Astrocyte of the spinal cord (primary cell): ENCODE results near the gene MMP15.

Experiments
- DNase-seq: peaks from one replicate; pipeline ENCODE4 v3.0.0; 2011; ENCODE audit warnings: low read depth, low spot score
- H3K4me3 ChIP-seq: 2 replicates; pipeline ENCODE4 v1.5.1; 2011; ENCODE audit warnings: low read depth, mild to moderate bottlenecking, low read length, moderate library complexity
- in situ Hi-C: cut with HindIII; loops from 2 replicates; pipeline ENCODE4 v1.10.0; 2017; ENCODE audit warnings: low sequenced_read_pairs
- TF ChIP-seq, protein P1 (sequence below): IDR thresholded peaks from 2 replicates; pipeline ENCODE4 v1.5.1; 2012; ENCODE audit warnings: low read depth, mild to moderate bottlenecking, low read length, inconsistent platforms

The MMP15 gene

DNA sequence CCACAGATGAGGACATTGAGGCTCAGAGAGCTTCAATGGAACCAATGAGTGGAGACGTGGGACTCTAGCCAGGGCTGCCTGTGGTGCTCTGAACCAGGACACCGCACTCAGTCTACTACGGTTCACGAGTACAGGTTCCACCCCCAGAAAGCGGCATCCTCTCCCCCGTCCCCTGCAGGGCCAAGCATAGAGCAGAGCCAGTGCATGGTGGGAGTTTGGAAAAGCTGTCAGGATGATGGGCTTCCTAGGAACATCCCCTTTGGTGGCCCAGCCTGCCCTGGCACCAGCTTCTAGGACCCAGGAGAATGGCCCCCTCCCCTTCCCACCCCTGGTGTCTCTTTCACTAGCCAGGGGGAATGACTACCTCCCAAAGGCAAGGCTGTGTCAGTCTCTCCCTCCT lies 33.5 kb upstream of the MMP15 start:
- in situ Hi-C loops = no loop called here
- H3K4me3 ChIP-seq = no peak overlapping the region
- DNase-seq = no peak
- TF ChIP-seq, protein P1, sequence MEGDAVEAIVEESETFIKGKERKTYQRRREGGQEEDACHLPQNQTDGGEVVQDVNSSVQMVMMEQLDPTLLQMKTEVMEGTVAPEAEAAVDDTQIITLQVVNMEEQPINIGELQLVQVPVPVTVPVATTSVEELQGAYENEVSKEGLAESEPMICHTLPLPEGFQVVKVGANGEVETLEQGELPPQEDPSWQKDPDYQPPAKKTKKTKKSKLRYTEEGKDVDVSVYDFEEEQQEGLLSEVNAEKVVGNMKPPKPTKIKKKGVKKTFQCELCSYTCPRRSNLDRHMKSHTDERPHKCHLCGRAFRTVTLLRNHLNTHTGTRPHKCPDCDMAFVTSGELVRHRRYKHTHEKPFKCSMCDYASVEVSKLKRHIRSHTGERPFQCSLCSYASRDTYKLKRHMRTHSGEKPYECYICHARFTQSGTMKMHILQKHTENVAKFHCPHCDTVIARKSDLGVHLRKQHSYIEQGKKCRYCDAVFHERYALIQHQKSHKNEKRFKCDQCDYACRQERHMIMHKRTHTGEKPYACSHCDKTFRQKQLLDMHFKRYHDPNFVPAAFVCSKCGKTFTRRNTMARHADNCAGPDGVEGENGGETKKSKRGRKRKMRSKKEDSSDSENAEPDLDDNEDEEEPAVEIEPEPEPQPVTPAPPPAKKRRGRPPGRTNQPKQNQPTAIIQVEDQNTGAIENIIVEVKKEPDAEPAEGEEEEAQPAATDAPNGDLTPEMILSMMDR = no peak

DNA sequence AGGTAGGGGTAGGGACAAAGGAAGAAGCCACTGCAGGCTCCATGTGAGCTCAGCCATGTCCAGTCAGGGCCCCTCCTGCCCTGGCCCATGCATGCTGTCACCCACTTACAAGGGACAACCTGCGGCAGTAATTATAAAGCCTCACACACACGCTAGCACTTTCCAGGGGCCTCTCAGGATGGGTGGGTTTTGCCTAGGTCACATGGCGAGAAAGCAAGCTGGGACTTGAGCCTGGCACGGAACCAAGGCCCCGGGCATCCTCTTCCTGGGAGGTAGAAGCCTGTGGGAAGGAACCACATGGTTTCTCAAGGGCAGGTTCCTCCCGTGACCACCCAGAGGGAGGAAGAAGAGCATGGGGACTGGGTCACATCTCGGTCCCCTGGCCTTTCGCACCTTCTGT lies 32.1 kb upstream of the MMP15 start:
- H3K4me3 ChIP-seq = no peak overlapping the region
- TF ChIP-seq, protein P1 = no peak
- in situ Hi-C loops = no loop called here
- no peak for DNase-seq

DNA sequence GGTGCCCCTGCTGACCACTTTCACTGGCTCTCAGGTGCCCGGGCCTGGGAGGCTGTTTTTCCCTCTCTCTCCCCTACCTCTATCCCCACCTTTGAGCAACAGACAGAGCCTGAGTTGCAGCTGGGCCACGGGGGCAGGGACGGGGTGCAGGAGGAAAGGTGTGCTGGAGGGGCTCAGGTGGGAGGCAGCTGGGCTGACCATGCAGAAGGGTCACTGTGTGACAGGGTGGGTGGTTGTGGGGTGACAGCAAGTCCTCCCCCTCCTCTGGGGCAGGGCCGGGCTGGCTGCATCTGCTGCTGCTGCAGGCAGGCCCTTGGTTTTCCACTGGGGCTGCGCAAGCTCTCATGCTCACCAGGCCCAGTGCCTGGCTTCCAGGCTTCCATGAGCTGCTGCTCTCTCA lies 31.7 kb upstream of the MMP15 start:
- in situ Hi-C loops = no loop called here
- no peak for DNase-seq
- TF ChIP-seq, protein P1 = no peak
- no peak overlapping the region for H3K4me3 ChIP-seq

DNA sequence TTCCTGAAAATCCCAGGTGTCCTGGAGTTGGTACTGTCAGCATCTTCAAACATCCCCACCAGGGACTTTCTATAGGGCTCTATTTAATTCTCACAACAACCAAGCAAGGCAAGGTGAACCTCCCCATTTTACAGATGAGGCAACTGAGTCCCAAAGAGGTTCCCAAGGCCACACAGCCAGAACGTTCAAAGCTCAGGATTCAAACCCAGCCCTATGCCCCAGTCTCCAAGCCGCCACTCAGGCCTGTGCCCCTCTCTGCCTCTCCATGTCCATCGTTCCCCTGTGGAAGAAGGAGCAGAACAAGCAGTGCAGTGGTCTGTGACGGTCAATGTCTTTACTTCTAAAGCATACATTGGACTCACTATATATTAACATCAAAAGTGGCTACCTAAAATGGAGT lies 31.2 kb upstream of the MMP15 start:
- TF ChIP-seq, protein P1 = no peak
- H3K4me3 ChIP-seq = no peak overlapping the region
- DNase-seq = no peak
- in situ Hi-C loops = no loop called here

DNA sequence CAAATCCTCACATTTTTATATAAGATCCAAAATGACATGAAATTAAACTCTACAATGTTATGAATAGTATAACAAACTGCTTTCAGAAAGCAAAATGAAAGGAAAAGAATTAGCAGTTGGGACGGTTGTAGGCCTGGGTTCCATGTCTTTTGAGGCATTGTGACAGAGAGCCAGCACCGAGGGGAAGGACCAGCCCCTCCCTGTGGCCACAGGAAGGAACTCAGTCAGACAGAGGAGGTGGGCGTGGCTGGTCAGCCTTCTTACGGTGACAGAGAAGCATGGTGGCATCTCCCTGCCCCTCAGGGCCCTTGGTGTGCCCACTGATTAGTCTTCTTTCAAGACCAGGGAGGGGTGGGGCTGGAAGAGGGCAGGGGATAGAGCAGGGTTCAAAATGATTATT lies 30.8 kb upstream of the MMP15 start:
- in situ Hi-C loops = no loop called here
- peak; percentile 33 for DNase-seq
- H3K4me3 ChIP-seq = no peak overlapping the region
- TF ChIP-seq, protein P1 = peak; percentile 47

DNA sequence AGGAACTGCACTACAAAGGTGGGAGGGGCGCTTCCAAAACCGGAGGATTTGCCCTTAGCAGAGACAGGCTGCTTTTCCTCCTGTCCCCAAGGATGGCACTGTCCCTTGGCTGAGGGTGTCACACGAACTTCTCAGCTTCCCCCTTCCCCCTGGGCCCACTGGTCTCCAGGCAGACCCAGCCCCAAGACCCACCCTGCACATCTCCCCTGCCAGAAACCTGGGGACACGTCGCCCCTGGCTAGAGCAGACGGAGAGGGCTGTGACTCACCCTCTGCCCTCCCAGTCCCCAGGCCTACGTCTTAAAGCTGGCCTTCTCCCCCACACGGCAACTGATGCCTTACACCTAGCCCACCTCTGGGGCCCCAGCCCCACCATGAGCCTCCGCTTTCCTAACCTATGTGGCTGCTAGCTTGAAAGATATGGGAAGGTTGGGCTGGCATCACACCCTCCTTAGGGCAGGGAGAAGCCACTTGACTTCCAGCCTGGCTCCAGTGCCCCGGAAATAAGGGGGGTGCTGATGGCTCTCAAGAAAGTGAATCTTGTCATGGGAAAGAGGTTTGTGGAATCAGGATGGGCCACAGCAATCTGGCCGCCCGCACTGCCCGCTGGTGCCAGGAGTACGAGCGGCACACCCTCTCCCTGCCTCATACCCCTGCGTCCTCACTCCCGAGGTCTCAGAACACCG lies 29.7 kb upstream of the MMP15 start:
- no peak for DNase-seq
- in situ Hi-C loops = no loop called here
- H3K4me3 ChIP-seq = no peak overlapping the region
- TF ChIP-seq, protein P1 = no peak
